Measurements from ENCODE around the gene CAMTA2.

- TF ChIP-seq, protein P1, sequence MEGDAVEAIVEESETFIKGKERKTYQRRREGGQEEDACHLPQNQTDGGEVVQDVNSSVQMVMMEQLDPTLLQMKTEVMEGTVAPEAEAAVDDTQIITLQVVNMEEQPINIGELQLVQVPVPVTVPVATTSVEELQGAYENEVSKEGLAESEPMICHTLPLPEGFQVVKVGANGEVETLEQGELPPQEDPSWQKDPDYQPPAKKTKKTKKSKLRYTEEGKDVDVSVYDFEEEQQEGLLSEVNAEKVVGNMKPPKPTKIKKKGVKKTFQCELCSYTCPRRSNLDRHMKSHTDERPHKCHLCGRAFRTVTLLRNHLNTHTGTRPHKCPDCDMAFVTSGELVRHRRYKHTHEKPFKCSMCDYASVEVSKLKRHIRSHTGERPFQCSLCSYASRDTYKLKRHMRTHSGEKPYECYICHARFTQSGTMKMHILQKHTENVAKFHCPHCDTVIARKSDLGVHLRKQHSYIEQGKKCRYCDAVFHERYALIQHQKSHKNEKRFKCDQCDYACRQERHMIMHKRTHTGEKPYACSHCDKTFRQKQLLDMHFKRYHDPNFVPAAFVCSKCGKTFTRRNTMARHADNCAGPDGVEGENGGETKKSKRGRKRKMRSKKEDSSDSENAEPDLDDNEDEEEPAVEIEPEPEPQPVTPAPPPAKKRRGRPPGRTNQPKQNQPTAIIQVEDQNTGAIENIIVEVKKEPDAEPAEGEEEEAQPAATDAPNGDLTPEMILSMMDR (IDR thresholded peaks at IDR 0.05): no peak
- no peak for TF ChIP-seq EZH2phosphoT487 (IDR thresholded peaks at IDR 0.05)
Measured at GRCh38 chr17:4944163-4944553, 43.3 kb downstream of the CAMTA2 start.

Measured in neural progenitor cell (in vitro differentiated cells).